Gastrocnemius medialis (tissue), 4 donors: Measurements from ENCODE around the gene SMC3. TPM values are rescaled to one million over a fixed set of nuclear protein-coding genes. Genes with fewer than 3 reads are reported as not detected.

Source experiments
- ATAC-seq, 2 donors: fragments of 150-250 bp; one replicate each; pipeline ENCODE4 v1.9.1; 2016
- DNase-seq, 2 donors: peaks; one replicate each; pipeline ENCODE4 v3.0.0-alpha.2; 2019
- H3K27ac ChIP-seq, 4 donors: fragments of 200-600 bp; sonication (generic); 1 replicate in 1 of 4; 2 replicates in 3 of 4; pipeline ENCODE4 v1.5.1; 2016 to 2018; ENCODE audit warnings: mild to moderate bottlenecking in 2 of 4, moderate library complexity in 1 of 4
- H3K27me3 ChIP-seq, 3 donors: fragments of 200-600 bp; sonication (generic) in 2 of 3; 1 replicate in 1 of 3; 2 replicates in 2 of 3; pipeline versions ENCODE4 v1.5.1 to v1.6.0; 2016 to 2019; ENCODE audit warnings: mild to moderate bottlenecking in 1 of 3, moderate library complexity in 1 of 3
- H3K36me3 ChIP-seq, 2 donors: fragments of 200-600 bp; sonication (generic) in 1 of 2; one replicate each; pipeline ENCODE4 v1.5.1; 2017 to 2018
- H3K4me1 ChIP-seq, 2 donors: fragments of 200-600 bp; sonication (generic) in 1 of 2; one replicate each; pipeline ENCODE4 v1.5.1; 2016 to 2017; ENCODE audit warnings: mild to moderate bottlenecking in 2 of 2
- H3K4me3 ChIP-seq, 4 donors: fragments of 200-600 bp; sonication (generic) in 3 of 4; 1 replicate in 1 of 4; 2 replicates in 3 of 4; pipeline ENCODE4 v1.5.1; 2016 to 2019; ENCODE audit warnings: mild to moderate bottlenecking in 2 of 4
- H3K9me3 ChIP-seq, 3 donors: fragments of 200-600 bp; sonication (generic) in 2 of 3; 1 replicate in 1 of 3; 2 replicates in 2 of 3; pipeline ENCODE4 v1.5.1; 2016 to 2019
- CTCF ChIP-seq, 5 experiments: fragments of 450-650 bp in 3 of 5; fragments of 200-600 bp in 2 of 5; sonication (generic) in 2 of 5; IDR thresholded peaks in 4 of 5; conservative IDR thresholded peaks in 1 of 5; 1 replicate in 4 of 5; 2 replicates in 1 of 5; pipeline ENCODE4 v1.5.1; 2016 to 2019; ENCODE audit warnings: antibody characterized with exemption in 5 of 5, mild to moderate bottlenecking in 3 of 5, moderate library complexity in 3 of 5
- POLR2A ChIP-seq, 2 donors: fragments of 450-650 bp; IDR thresholded peaks; one replicate each; pipeline ENCODE4 v1.6.1; 2017; ENCODE audit warnings: antibody characterized with exemption in 2 of 2, mild to moderate bottlenecking in 2 of 2, moderate library complexity in 2 of 2
- in situ Hi-C, 4 donors: fragments of 200-750 bp; cut with MboI; loops; one replicate each; pipeline versions ENCODE4 v1.15.0 to v1.8.0; 2017; ENCODE audit warnings: low sequenced_read_pairs in 4 of 4
- intact Hi-C: fragments of 100-400 bp; cut with DNase I; formaldehyde crosslinking; loops from one replicate; pipeline ENCODE4 v1.15.1; 2023; ENCODE audit warnings: low total_unique reads
- total RNA-seq, 4 donors: library from RNA; depleted of rRNA; stranded (reverse); fragments of >200 nt; gene quantifications; one replicate each; pipeline versions ENCODE4 v1.1.0 to v1.2.3, GENCODE V29; 2016

SMC3 gene
- total RNA-seq, 4 donors from 2014 or later, result 19.5 to 25.9 (median 21.9) TPM

GRCh38 chr10:110644598-110645462 lies 77.3 kb downstream of the SMC3 start:
- intact Hi-C loops (no loop called here), in situ Hi-C loops (no loop called here)
- Histone ChIP-seq H3K4me1 (peaks cover 5 to 25% of the 10 kb centered on the region in 2 donors), H3K4me3 (peak overlapping the region; percentile 63 to 93 (median 78)), H3K36me3 (no peaks in the 10 kb centered on the region), H3K27ac (peak overlapping the region; percentile 77 to 91 (median 88)), H3K9me3 (no peaks in the 10 kb centered on the region), H3K27me3 (peaks cover 0 to 4% (median 0%) of the 10 kb centered on the region in 3 donors)
- DNase-seq (no peak), ATAC-seq (no peak)
- TF ChIP-seq CTCF (IDR thresholded peaks at IDR 0.05 in 4 of 5, conservative IDR thresholded peaks at IDR 0.05 in 1 of 5) (no peak), POLR2A (IDR thresholded peaks at IDR 0.05) (no peak)

- ATAC-seq (no peak), DNase-seq (no peak)
- Histone ChIP-seq H3K36me3 (no peaks in the 10 kb centered on the region), H3K27me3 (peaks cover 0 to 4% (median 0%) of the 10 kb centered on the region in 3 donors), H3K9me3 (no peaks in the 10 kb centered on the region), H3K27ac (peak overlapping the region in 1 of 4 donors; percentile 9), H3K4me3 (no peak overlapping the region), H3K4me1 (peaks cover 12 to 19% of the 10 kb centered on the region in 2 donors)
- no peak for TF ChIP-seq POLR2A (IDR thresholded peaks at IDR 0.05)
- no peak for TF ChIP-seq CTCF (IDR thresholded peaks at IDR 0.05 in 4 of 5, conservative IDR thresholded peaks at IDR 0.05 in 1 of 5)
- in situ Hi-C loops (no loop called here), intact Hi-C loops (no loop called here)
Measured at GRCh38 chr10:110646417-110647135, 79.1 kb downstream of the SMC3 start.

GRCh38 chr10:110647136-110647430 lies 79.6 kb downstream of the SMC3 start:
- ATAC-seq, result no peak
- H3K36me3 ChIP-seq, result no peaks in the 10 kb centered on the region
- intact Hi-C loops (no loop called here), in situ Hi-C loops (no loop called here)
- H3K4me1 ChIP-seq, result peaks cover 12 to 19% of the 10 kb centered on the region in 2 donors
- DNase-seq, result no peak
- peaks cover 0 to 4% (median 0%) of the 10 kb centered on the region in 3 donors for H3K27me3 ChIP-seq
- H3K9me3 ChIP-seq, result no peaks in the 10 kb centered on the region
- no peak overlapping the region for H3K4me3 ChIP-seq
- TF ChIP-seq POLR2A (IDR thresholded peaks at IDR 0.05) (no peak), CTCF (IDR thresholded peaks at IDR 0.05 in 4 of 5, conservative IDR thresholded peaks at IDR 0.05 in 1 of 5) (no peak)
- H3K27ac ChIP-seq, result peak overlapping the region in 1 of 4 donors; percentile 9

- in situ Hi-C loops (no loop called here), intact Hi-C loops (loop anchor here (2.0 kb wide), 1 partner anchor 14 kb away; no protein-coding TSS in a partner anchor)
- Histone ChIP-seq H3K4me3 (no peak overlapping the region), H3K9me3 (no peaks in the 10 kb centered on the region), H3K27me3 (peaks cover 0 to 4% (median 0%) of the 10 kb centered on the region in 3 donors), H3K36me3 (no peaks in the 10 kb centered on the region), H3K4me1 (peaks cover 8 to 15% of the 10 kb centered on the region in 2 donors), H3K27ac (no peak overlapping the region)
- no peak for DNase-seq
- TF ChIP-seq POLR2A (IDR thresholded peaks at IDR 0.05), result no peak
- TF ChIP-seq CTCF (IDR thresholded peaks at IDR 0.05 in 4 of 5, conservative IDR thresholded peaks at IDR 0.05 in 1 of 5), result peak in 1 of 5 experiments; percentile 20
- no peak for ATAC-seq
Measured at GRCh38 chr10:110648692-110649346, 81.3 kb downstream of the SMC3 start.
